Activated naive CD4-positive, alpha-beta T cell treated with anti-CD3 and anti-CD28 coated beads, Interleukin-2, amount 10 ng/mL, durations not matched to agents 7 days and 5 days (primary cell): ENCODE data around the gene PAQR8.

Source experiments
- CTCF ChIA-PET: fragments of 350-600 bp; sonication (Branson Sonifier 250); formaldehyde crosslinking; loops from one replicate; lab custom pipeline; 2021; ENCODE audit warnings: antibody characterized with exemption; lab: Charles Lee
- DNase-seq: peaks from one replicate; pipeline ENCODE4 v3.0.0-alpha.2; 2020
- H3K27ac Mint-ChIP-seq: one replicate; pipeline ENCODE4 v1.8.0; 2021; ENCODE audit warnings: mild to moderate bottlenecking, moderate library complexity, mixed read lengths
- H3K27me3 Mint-ChIP-seq: one replicate; pipeline ENCODE4 v1.8.0; 2021; ENCODE audit warnings: mild to moderate bottlenecking, mixed read lengths
- H3K36me3 Mint-ChIP-seq: one replicate; pipeline ENCODE4 v1.8.0; 2021; ENCODE audit warnings: mixed read lengths
- H3K4me1 Mint-ChIP-seq: one replicate; pipeline ENCODE4 v1.8.0; 2021; ENCODE audit warnings: mixed read lengths
- H3K4me3 Mint-ChIP-seq: one replicate; pipeline ENCODE4 v1.8.0; 2021; ENCODE audit warnings: mild to moderate bottlenecking, moderate library complexity, mixed read lengths
- H3K9me3 Mint-ChIP-seq: one replicate; pipeline ENCODE4 v1.8.0; 2021; ENCODE audit warnings: mixed read lengths

PAQR8 gene

GRCh38 chr6:52335576-52335975 is 26.4 kb upstream of the PAQR8 start:
- Mint-ChIP-seq H3K27ac (no peak overlapping the region), H3K4me3 (no peak overlapping the region), H3K27me3 (no peaks in the 10 kb centered on the region), H3K4me1 (peaks cover 55% of the 10 kb centered on the region), H3K9me3 (no peaks in the 10 kb centered on the region), H3K36me3 (no peaks in the 10 kb centered on the region)
- no peak for DNase-seq
- CTCF ChIA-PET, result no interaction called here

- Mint-ChIP-seq H3K27me3 (no peaks in the 10 kb centered on the region), H3K4me1 (peaks cover 57% of the 10 kb centered on the region), H3K4me3 (no peak overlapping the region), H3K9me3 (no peaks in the 10 kb centered on the region), H3K36me3 (no peaks in the 10 kb centered on the region), H3K27ac (no peak overlapping the region)
- CTCF ChIA-PET, result interaction anchor here (1.5 kb wide), 1 partner anchor 63 kb away, joined by 3 read pairs; no protein-coding TSS in a partner anchor
- DNase-seq, result no peak
These were observed 24.9 kb upstream of the PAQR8 start for GRCh38 chr6:52336919-52337561.

DNA sequence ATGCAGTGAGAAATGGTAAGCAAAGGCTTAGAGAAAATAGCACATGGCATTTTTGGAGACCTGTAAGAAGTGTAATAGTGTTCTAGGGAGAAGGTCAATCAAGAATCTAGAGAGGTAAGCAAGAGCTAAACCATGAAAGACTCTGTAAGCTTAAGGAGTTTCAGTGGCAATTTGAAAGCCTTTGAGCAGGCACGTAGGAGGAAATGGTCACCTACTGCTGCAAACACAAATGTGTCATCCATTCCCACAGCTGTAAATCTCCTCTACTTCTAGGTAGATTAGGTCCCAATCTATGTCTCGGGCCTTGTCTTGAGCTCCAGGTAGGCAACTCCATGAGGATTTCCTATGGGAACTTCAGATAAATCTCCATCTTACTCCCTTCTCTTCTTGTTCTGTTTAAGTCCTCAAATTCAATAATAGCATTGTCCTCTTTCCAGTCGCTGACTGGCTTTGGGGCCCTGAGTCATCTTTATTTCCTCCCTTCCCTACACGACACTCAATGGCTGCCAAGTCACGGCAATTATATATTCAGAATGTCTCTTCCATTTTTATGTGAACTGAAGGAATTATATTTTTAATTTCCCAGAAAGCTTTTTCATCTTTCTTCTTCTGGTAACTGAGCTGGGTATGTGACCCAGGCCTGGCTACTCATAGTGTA is 24.2 kb upstream of the PAQR8 start:
- peaks cover 55% of the 10 kb centered on the region for H3K4me1 Mint-ChIP-seq
- H3K27me3 Mint-ChIP-seq, result no peaks in the 10 kb centered on the region
- CTCF ChIA-PET, result interaction anchor here (1.1 to 1.5 kb wide), 3 partner anchors 17 to 62 kb away, joined by 3 to 4 read pairs (median 4); no protein-coding TSS in a partner anchor
- H3K4me3 Mint-ChIP-seq, result no peak overlapping the region
- H3K9me3 Mint-ChIP-seq, result no peaks in the 10 kb centered on the region
- DNase-seq, result no peak
- H3K36me3 Mint-ChIP-seq, result no peaks in the 10 kb centered on the region
- H3K27ac Mint-ChIP-seq, result no peak overlapping the region

DNA sequence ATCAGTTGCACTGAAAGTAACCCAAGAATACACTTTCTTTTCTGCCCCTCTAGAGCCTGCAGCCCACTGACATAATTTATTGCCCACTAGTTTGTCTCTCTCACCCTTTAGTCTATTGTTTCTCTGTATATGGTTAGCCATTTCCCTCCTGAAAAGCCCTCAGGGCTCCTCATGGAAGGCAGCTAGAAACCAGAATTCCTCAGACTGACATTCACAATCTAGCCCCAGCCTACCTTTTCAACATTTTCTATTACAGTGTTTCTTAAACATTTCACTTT is 21.4 kb upstream of the PAQR8 start:
- Mint-ChIP-seq H3K4me1 (peaks cover 35% of the 10 kb centered on the region), H3K36me3 (no peaks in the 10 kb centered on the region), H3K27ac (no peak overlapping the region), H3K9me3 (no peaks in the 10 kb centered on the region), H3K27me3 (peaks cover 9% of the 10 kb centered on the region), H3K4me3 (no peak overlapping the region)
- CTCF ChIA-PET, result interaction anchor here (1.3 kb wide), 1 partner anchor 30 kb away, joined by 3 read pairs; no protein-coding TSS in a partner anchor
- DNase-seq, result no peak

DNA sequence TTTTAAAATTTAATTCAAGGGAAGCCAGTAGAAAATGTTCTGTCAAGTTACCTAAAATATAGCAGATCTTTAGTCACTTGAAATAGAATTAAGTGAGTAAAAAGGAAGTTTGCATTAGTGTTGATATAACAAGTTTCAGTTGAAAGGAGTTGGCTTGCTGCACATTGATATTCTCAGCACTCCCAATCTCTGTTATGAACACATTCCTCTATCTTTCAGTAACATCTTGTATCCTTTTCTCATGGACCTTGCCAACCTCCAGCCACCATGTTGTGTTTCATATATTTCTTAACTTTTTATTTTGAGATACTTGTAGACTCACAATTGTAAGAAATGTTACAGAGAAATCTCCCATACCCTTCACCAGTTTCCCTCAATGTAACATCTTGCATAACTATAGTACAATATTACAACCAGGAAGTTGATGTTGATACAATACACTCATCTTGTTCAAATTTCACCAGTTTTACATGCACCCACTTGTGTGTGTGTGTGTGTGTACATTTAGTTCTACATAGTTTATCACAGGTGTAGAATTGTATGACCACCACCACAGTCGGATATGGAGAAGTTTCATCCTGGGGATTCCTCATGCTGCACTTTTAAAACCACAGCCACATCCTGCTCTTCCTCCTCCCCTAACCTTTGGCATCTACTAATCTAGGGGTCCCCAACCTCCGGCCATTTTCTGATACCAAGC is 20.2 kb upstream of the PAQR8 start:
- no peak overlapping the region for H3K27ac Mint-ChIP-seq
- no peak for DNase-seq
- peaks cover 26% of the 10 kb centered on the region for H3K4me1 Mint-ChIP-seq
- H3K36me3 Mint-ChIP-seq, result no peaks in the 10 kb centered on the region
- no peak overlapping the region for H3K4me3 Mint-ChIP-seq
- H3K9me3 Mint-ChIP-seq, result no peaks in the 10 kb centered on the region
- CTCF ChIA-PET, result interaction anchor here (1.2 to 1.3 kb wide), 2 partner anchors 31 to 34 kb away, joined by 3 to 4 read pairs; no protein-coding TSS in a partner anchor
- H3K27me3 Mint-ChIP-seq, result peaks cover 9% of the 10 kb centered on the region

GRCh38 chr6:52345311-52345710 is 16.6 kb upstream of the PAQR8 start:
- H3K36me3 Mint-ChIP-seq, result no peaks in the 10 kb centered on the region
- no peak overlapping the region for H3K27ac Mint-ChIP-seq
- H3K27me3 Mint-ChIP-seq, result peaks cover 9% of the 10 kb centered on the region
- no peak for DNase-seq
- CTCF ChIA-PET, result no interaction called here
- H3K9me3 Mint-ChIP-seq, result no peaks in the 10 kb centered on the region
- H3K4me1 Mint-ChIP-seq, result peaks cover 11% of the 10 kb centered on the region
- H3K4me3 Mint-ChIP-seq, result no peak overlapping the region

DNA sequence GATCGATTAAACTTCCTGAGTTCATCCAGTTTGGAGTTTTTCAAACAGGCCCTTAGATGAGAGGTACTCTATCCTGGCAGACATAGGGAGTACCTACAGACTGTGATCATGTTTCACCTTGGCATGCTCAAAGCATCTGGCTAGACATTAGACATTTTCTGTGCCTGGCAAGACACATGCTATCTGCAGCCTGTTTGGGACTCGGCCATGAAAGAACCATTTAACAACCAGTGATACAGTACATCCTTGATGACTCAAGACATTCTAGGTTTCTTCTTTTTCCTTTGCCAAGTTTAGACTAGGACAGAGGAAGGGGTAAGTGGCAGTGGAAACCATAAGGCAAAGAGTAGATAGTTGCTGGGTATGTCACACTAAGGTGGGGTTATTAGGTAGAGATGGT is 15.4 kb upstream of the PAQR8 start:
- Mint-ChIP-seq H3K27ac (no peak overlapping the region), H3K4me1 (peaks cover 16% of the 10 kb centered on the region), H3K36me3 (no peaks in the 10 kb centered on the region), H3K9me3 (no peaks in the 10 kb centered on the region), H3K4me3 (no peak overlapping the region), H3K27me3 (peaks cover 9% of the 10 kb centered on the region)
- DNase-seq, result no peak
- CTCF ChIA-PET, result no interaction called here

GRCh38 chr6:52347818-52348217 is 14.1 kb upstream of the PAQR8 start:
- Mint-ChIP-seq H3K9me3 (no peaks in the 10 kb centered on the region), H3K36me3 (no peaks in the 10 kb centered on the region), H3K27ac (no peak overlapping the region), H3K27me3 (peaks cover 14% of the 10 kb centered on the region), H3K4me3 (no peak overlapping the region), H3K4me1 (peaks cover 17% of the 10 kb centered on the region)
- DNase-seq, result no peak
- CTCF ChIA-PET, result interaction anchor here (0.9 kb wide), 1 partner anchor 8 kb away, joined by 3 read pairs; no protein-coding TSS in a partner anchor

DNA sequence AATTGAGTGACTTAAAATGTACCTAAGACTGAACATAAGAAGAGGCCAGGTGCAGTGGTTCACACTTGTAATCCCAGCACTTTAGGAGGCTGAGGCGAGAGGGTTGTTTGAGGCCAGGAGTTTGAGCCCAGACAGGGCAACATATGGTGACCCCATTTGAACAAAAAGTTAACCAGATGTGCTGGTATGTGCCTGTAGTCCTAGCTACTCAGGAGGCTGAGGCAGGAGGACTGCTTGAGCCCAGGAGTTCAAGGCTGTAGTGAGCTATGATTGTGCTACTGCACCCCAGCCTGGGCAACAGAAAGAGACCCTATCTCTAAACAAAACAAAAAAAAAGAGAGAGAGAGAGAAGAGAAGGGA is 10.1 kb upstream of the PAQR8 start:
- H3K4me3 Mint-ChIP-seq, result no peak overlapping the region
- CTCF ChIA-PET, result interaction anchor here (0.8 kb wide), 1 partner anchor 10 kb away, joined by 4 read pairs; the partner anchor contains the start of gene PAQR8
- H3K27me3 Mint-ChIP-seq, result peaks cover 5% of the 10 kb centered on the region
- H3K4me1 Mint-ChIP-seq, result peaks cover 17% of the 10 kb centered on the region
- no peak overlapping the region for H3K27ac Mint-ChIP-seq
- no peaks in the 10 kb centered on the region for H3K36me3 Mint-ChIP-seq
- H3K9me3 Mint-ChIP-seq, result no peaks in the 10 kb centered on the region
- no peak for DNase-seq

DNA sequence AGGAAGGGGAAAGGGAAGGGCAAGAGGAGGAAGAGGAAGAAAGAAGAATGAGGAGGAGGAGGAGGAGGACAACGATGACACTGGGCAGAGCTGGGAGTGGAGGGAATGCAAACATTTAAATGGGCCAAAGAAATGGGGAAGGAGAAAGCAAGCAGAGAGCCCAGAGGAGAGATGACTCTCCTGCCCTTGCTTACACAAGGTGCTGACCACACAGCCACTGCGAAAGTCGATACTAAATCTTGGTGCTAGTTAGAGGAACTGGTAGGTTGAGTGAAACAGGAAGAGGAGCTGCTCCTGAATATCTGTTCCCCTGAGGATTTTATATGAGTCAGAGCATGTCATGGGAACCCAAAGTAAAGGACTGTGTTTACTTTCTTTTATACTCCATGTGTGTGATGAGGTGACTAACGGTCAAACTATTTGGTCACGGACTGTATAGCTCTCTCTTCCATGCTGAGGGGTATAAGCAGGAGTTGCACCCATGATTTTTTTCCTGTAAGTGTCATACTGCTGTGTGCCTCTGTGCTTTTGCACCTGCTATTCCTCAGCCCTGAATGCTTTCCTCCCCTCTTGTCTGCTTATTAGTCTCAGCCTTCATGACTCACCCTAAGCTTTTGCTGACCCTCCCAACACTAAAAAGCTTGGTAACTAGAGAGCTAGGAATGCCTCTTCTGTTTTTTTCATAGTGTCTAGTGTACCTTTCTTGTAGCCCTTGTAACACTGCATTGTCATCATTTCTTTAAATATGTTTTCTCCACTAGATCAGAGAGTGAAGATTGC is 9.5 kb upstream of the PAQR8 start:
- CTCF ChIA-PET, result no interaction called here
- no peak for DNase-seq

GRCh38 chr6:52356017-52356416 is 5.9 kb upstream of the PAQR8 start:
- no peak for DNase-seq
- Mint-ChIP-seq H3K36me3 (no peaks in the 10 kb centered on the region), H3K27me3 (peaks cover 5% of the 10 kb centered on the region), H3K27ac (no peak overlapping the region), H3K9me3 (no peaks in the 10 kb centered on the region), H3K4me3 (no peak overlapping the region), H3K4me1 (peaks cover 14% of the 10 kb centered on the region)
- CTCF ChIA-PET, result interaction anchor here (1.0 to 1.3 kb wide), 2 partner anchors 8 to 19 kb away, joined by 3 read pairs; no protein-coding TSS in a partner anchor

More for the DNA sequence above, 9.5 kb upstream of the PAQR8 start:
- Mint-ChIP-seq H3K9me3 (no peaks in the 10 kb centered on the region), H3K27ac (no peak overlapping the region), H3K36me3 (no peaks in the 10 kb centered on the region), H3K27me3 (peaks cover 5% of the 10 kb centered on the region), H3K4me3 (no peak overlapping the region), H3K4me1 (peaks cover 17% of the 10 kb centered on the region)

DNA sequence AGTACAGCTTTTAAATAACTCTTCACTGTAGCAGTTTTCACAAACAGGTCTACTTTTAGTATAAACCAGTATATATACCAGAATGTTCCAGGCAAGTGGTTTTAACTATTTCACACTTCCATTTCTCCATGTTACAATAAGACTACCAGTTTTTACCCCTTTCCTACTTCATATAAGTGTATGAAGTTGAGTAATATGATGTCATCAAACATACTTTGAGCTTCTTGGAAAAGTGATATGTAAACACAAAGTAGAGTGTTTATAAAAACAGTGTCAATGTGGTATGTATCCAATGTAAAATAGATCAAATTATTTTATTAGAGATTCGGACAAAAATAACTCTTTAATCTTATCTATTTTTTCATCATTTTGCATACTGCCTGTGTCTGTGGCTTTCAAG is 2.5 kb upstream of the PAQR8 start:
- no peaks in the 10 kb centered on the region for H3K9me3 Mint-ChIP-seq
- H3K4me1 Mint-ChIP-seq, result peaks cover 28% of the 10 kb centered on the region
- H3K4me3 Mint-ChIP-seq, result no peak overlapping the region
- CTCF ChIA-PET, result no interaction called here
- H3K27me3 Mint-ChIP-seq, result peaks cover 7% of the 10 kb centered on the region
- peaks cover 5% of the 10 kb centered on the region for H3K36me3 Mint-ChIP-seq
- DNase-seq, result no peak
- H3K27ac Mint-ChIP-seq, result no peak overlapping the region

GRCh38 chr6:52360028-52360427 is 1.9 kb upstream of the PAQR8 start:
- Mint-ChIP-seq H3K36me3 (peaks cover 7% of the 10 kb centered on the region), H3K27me3 (peaks cover 7% of the 10 kb centered on the region), H3K27ac (no peak overlapping the region), H3K4me1 (peaks cover 34% of the 10 kb centered on the region), H3K9me3 (no peaks in the 10 kb centered on the region), H3K4me3 (no peak overlapping the region)
- no peak for DNase-seq
- CTCF ChIA-PET, result interaction anchor here (1.1 kb wide), 1 partner anchor 73 kb away, joined by 3 read pairs; no protein-coding TSS in a partner anchor
